GM12874 (cell line): ENCODE results near the gene CCM2L.

ENCODE experiments used
- CTCF ChIP-seq: IDR thresholded peaks from 2 replicates; pipeline ENCODE4 v1.5.1; 2011; ENCODE audit warnings: low read depth, mild to moderate bottlenecking, control low read depth, low read length, moderate library complexity; ENCODE audit not compliant: insufficient read depth

Gene CCM2L

GRCh38 chr20:32052778-32053362, 42.6 kb downstream of the CCM2L start:
- no peak for TF ChIP-seq CTCF

- TF ChIP-seq CTCF, result no peak
These were observed 43.4 kb downstream of the CCM2L start for GRCh38 chr20:32053648-32054047.

- TF ChIP-seq CTCF, result no peak
These were observed 46.7 kb downstream of the CCM2L start for GRCh38 chr20:32056708-32057483.

- no peak for TF ChIP-seq CTCF
These were observed 47.5 kb downstream of the CCM2L start for GRCh38 chr20:32057656-32058184.

GRCh38 chr20:32059189-32059588, 49.0 kb downstream of the CCM2L start:
- TF ChIP-seq CTCF, result no peak

GRCh38 chr20:32062776-32063170, 52.5 kb downstream of the CCM2L start:
- TF ChIP-seq CTCF, result no peak

GRCh38 chr20:32063695-32064094, 53.5 kb downstream of the CCM2L start:
- TF ChIP-seq CTCF, result no peak
